Fibroblast of lung (primary cell): ENCODE results near the gene LCNL1. TPM values are rescaled to one million over a fixed set of nuclear protein-coding genes. Genes with fewer than 3 reads are reported as not detected.

Source experiments
- DNase-seq, 2 donors: peaks; one replicate each; pipeline versions ENCODE4 v3.0.0 to v3.0.0-alpha.2; 2010; ENCODE audit warnings: low read depth in 2 of 2
- H2AFZ ChIP-seq: 2 replicates; pipeline ENCODE4 v1.5.1; 2012; ENCODE audit warnings: low read length, control low read depth, inconsistent platforms
- H3K27ac ChIP-seq: 2 replicates; pipeline ENCODE4 v1.5.1; 2011; ENCODE audit warnings: low read length, control low read depth; ENCODE audit not compliant: insufficient read depth
- H3K27me3 ChIP-seq: 2 replicates; pipeline ENCODE4 v1.5.1; 2011; ENCODE audit warnings: mild to moderate bottlenecking, low read length; ENCODE audit not compliant: control insufficient read depth, insufficient read depth
- H3K36me3 ChIP-seq: 2 replicates; pipeline ENCODE4 v1.5.1; 2011; ENCODE audit warnings: low read length; ENCODE audit not compliant: control insufficient read depth, insufficient read depth
- H3K4me1 ChIP-seq: 2 replicates; pipeline ENCODE4 v1.5.1; 2011; ENCODE audit warnings: low read length; ENCODE audit not compliant: control insufficient read depth, insufficient read depth; ENCODE audit errors: extremely low read depth
- H3K4me2 ChIP-seq: 2 replicates; pipeline ENCODE4 v1.5.1; 2011; ENCODE audit warnings: low read length, control low read depth; ENCODE audit not compliant: insufficient read depth; ENCODE audit errors: extremely low read depth
- H3K4me3 ChIP-seq, 4 experiments: fragments of 200-600 bp in 1 of 4; sonication (generic) in 1 of 4; replicated peaks in 1 of 4; 2 replicates each; pipeline ENCODE4 v1.5.1; 2011 to 2016; ENCODE audit warnings: low read length in 4 of 4, low read depth in 3 of 4, mild to moderate bottlenecking in 3 of 4, control low read depth in 2 of 4, inconsistent platforms in 1 of 4, mixed read lengths in 1 of 4; ENCODE audit not compliant: insufficient read depth in 1 of 4; ENCODE audit errors: control extremely low read depth in 1 of 4
- H3K79me2 ChIP-seq: 2 replicates; pipeline ENCODE4 v1.5.1; 2012; ENCODE audit warnings: mild to moderate bottlenecking, low read length, inconsistent platforms; ENCODE audit not compliant: control insufficient read depth, insufficient read depth
- H3K9ac ChIP-seq: 2 replicates; pipeline ENCODE4 v1.5.1; 2011; ENCODE audit warnings: mild to moderate bottlenecking, low read length, control low read depth; ENCODE audit not compliant: insufficient read depth
- H3K9me3 ChIP-seq: 2 replicates; pipeline ENCODE4 v1.5.1; 2012; ENCODE audit warnings: low read depth, low read length; ENCODE audit not compliant: control insufficient read depth, insufficient read depth
- H4K20me1 ChIP-seq: 2 replicates; pipeline ENCODE4 v1.5.1; 2011; ENCODE audit warnings: low read length; ENCODE audit not compliant: control insufficient read depth, insufficient read depth; ENCODE audit errors: extremely low read depth
- CTCF ChIP-seq, 2 donors: IDR thresholded peaks in 1 of 2; conservative IDR thresholded peaks in 1 of 2; 1 replicate in 1 of 2; 2 replicates in 1 of 2; pipeline ENCODE4 v1.5.1; 2011 to 2012; ENCODE audit warnings: low read length in 2 of 2, control low read depth in 1 of 2, inconsistent platforms in 1 of 2, low read depth in 1 of 2, mild to moderate bottlenecking in 1 of 2
- EZH2 ChIP-seq: IDR thresholded peaks from 2 replicates; pipeline ENCODE4 v1.5.1; 2012; ENCODE audit warnings: low read length, control low read depth, mild to moderate bottlenecking; ENCODE audit errors: missing control alignments
- polyA plus RNA-seq, 2 donors: library from polyadenylated mRNA; depleted of rRNA in 1 of 2; stranded (reverse) in 1 of 2; unstranded in 1 of 2; fragments of >200 nt; gene quantifications; 2 replicates each; pipeline ENCODE4 v1.2.1, GENCODE V29; 2011 to 2012; ENCODE audit warnings: missing spikeins in 1 of 2
- total RNA-seq: library from RNA; depleted of rRNA; stranded (reverse); fragments of >200 nt; gene quantifications from 2 replicates; pipeline ENCODE4 v1.2.1, GENCODE V29; 2014

LCNL1 gene
- total and polyA plus RNA-seq, 2 donors (not counting 1 experiment from before 2014, with no cell fraction given), result 1.4 to 6.3 TPM

DNA sequence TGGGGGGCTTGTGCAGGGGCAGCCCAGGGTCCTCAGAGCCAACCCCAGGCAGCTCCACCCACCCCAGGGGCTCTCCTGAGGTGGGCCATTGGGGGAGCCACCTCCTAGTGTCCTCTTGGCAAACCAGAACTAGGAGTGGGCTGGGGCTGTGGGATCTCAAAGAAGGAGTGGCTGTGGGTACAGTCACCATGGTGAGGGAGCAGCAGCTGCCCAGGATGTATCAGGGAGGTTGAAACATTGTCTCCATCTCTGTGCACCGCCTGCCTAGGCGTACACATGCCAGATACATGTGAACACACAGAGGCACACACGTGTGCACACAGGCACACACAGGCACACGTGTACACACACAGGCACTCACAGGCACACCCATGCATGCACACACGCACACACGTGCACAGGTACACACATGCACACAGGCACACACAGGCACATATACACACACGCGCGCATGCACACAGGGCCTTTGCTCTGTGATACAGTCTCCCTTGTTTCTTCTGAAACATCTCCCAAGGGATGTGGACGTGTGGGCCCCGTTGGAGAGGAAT lies 20.0 kb upstream of the LCNL1 start:
- Histone ChIP-seq H3K4me1 (no peaks in the 10 kb centered on the region), H3K79me2 (no peaks in the 10 kb centered on the region), H3K9ac (no peak overlapping the region), H4K20me1 (no peaks in the 10 kb centered on the region), H3K27ac (no peak overlapping the region), H3K4me2 (no peak overlapping the region), H2AFZ (no peak overlapping the region), H3K9me3 (no peaks in the 10 kb centered on the region), H3K36me3 (no peaks in the 10 kb centered on the region), H3K27me3 (peaks cover 4% of the 10 kb centered on the region), H3K4me3 (no peak overlapping the region)
- no peak for DNase-seq
- no peak for TF ChIP-seq EZH2
- no peak for TF ChIP-seq CTCF (conservative IDR thresholded peaks at IDR 0.05 in 1 of 2, IDR thresholded peaks at IDR 0.05 in 1 of 2; ENCODE audit: low read depth in 1 of 2, low read length in 2 of 2)

DNA sequence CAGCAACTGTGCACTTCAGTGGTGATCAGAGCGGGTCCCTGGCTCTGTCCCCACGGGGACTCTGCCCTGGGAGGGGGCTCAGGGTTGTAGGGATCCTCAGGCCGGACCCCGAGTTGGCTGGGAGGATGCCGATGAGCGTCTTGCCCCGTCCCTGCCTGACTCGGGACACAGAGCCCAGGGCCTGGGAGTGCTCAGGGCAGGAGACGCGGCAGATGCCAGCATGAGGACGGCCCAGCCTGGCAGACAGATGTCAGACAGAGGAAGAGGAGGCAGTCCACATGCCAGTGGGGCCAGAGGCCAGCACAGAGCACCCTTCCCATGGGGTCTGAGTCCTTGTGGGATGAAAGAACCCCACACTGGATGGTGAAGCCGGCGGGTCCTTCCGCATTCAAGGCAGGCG lies 19.5 kb upstream of the LCNL1 start:
- no peaks in the 10 kb centered on the region for H3K4me1 ChIP-seq

DNA sequence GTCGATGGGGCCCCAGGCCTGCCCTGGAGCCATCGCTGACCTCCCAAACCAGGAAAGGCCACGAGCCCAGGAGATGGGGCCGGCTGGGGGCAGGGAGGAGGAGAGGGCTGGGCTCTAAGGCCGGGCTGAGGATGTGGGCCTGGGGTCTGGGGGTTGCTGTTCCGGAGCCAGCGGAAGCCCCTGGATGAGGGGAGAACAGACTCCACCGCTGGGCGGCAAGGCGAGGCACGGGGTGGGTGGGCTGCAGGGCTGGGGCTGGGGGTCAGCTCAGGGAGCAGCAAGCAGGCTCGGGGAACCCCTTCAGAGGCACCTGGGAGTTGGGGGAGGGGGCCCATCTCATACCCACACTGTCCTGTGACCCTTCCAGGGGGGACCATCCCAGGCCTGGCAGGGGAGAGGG lies 19.0 kb upstream of the LCNL1 start:
- Histone ChIP-seq H3K36me3 (no peaks in the 10 kb centered on the region), H3K27ac (no peak overlapping the region), H3K9ac (no peak overlapping the region), H3K4me1 (no peaks in the 10 kb centered on the region), H3K4me2 (no peak overlapping the region), H4K20me1 (no peaks in the 10 kb centered on the region), H3K4me3 (no peak overlapping the region), H3K27me3 (peaks cover 4% of the 10 kb centered on the region), H3K9me3 (no peaks in the 10 kb centered on the region), H3K79me2 (no peaks in the 10 kb centered on the region), H2AFZ (no peak overlapping the region)
- DNase-seq, result no peak
- no peak for TF ChIP-seq EZH2

More for the DNA sequence above, 19.5 kb upstream of the LCNL1 start:
- TF ChIP-seq EZH2 (no peak), CTCF (conservative IDR thresholded peaks at IDR 0.05 in 1 of 2, IDR thresholded peaks at IDR 0.05 in 1 of 2; ENCODE audit: low read depth in 1 of 2, low read length in 2 of 2) (no peak)
- Histone ChIP-seq H3K9me3 (no peaks in the 10 kb centered on the region), H4K20me1 (no peaks in the 10 kb centered on the region), H3K27ac (no peak overlapping the region), H2AFZ (no peak overlapping the region), H3K36me3 (no peaks in the 10 kb centered on the region), H3K4me2 (no peak overlapping the region), H3K4me3 (no peak overlapping the region), H3K9ac (no peak overlapping the region), H3K27me3 (peaks cover 4% of the 10 kb centered on the region), H3K79me2 (no peaks in the 10 kb centered on the region)
- DNase-seq, result no peak
